Measurements from ENCODE around the gene LPA. TPM values are rescaled to one million over a fixed set of nuclear protein-coding genes. Genes with fewer than 3 reads are reported as not detected.

The LPA gene
- total RNA-seq, 1 experiment from 2014 or later, result 0.13 TPM

GRCh38 chr6:160510199-160510598 is 153.9 kb downstream of the LPA start:
- Histone ChIP-seq H3K4me1 (ENCODE audit: insufficient read depth, low read length) (no peaks in the 10 kb centered on the region; the same call in 1 of the 2 replicates), H4K8ac (replicated peaks; ENCODE audit: insufficient read length, low read depth, low read length) (no peak overlapping the region), H3K9ac (ENCODE audit: extremely low read depth, insufficient read length, low read length) (no peak overlapping the region), H4K91ac (ENCODE audit: insufficient read length, low read depth, low read length) (no peak overlapping the region), H2BK15ac (ENCODE audit: low read depth, low read length) (no peak overlapping the region), H3K56ac (ENCODE audit: insufficient read length, low read depth, low read length) (no peak overlapping the region), H2BK120ac (ENCODE audit: low read depth, low read length, poor library complexity, severe bottlenecking) (no peak overlapping the region), H4K20me1 (ENCODE audit: control insufficient read depth, insufficient read depth, insufficient read length) (no peaks in the 10 kb centered on the region), H3T11ph (ENCODE audit: low read length) (no peak overlapping the region), H2AK5ac (ENCODE audit: insufficient read length, low read length) (no peak overlapping the region), H3K27ac (ENCODE audit: insufficient read length, low read depth, low read length) (no peak overlapping the region), H3K4ac (ENCODE audit: low read depth, low read length) (no peak overlapping the region), H3K23me2 (ENCODE audit: insufficient read length, low read depth, low read length, poor library complexity, severe bottlenecking) (no peaks in the 10 kb centered on the region), H2BK5ac (ENCODE audit: insufficient read length, low read length) (no peak overlapping the region), H2BK12ac (ENCODE audit: insufficient read length, low read depth, low read length) (no peak overlapping the region), H2BK20ac (ENCODE audit: low read depth, low read length, poor library complexity, severe bottlenecking) (no peak overlapping the region), H3K79me2 (ENCODE audit: insufficient read depth, low read length) (no peaks in the 10 kb centered on the region), H2AFZ (ENCODE audit: low read length) (no peak overlapping the region), H3K14ac (ENCODE audit: insufficient read depth, low read length) (no peak overlapping the region), H3K27me3 (ENCODE audit: insufficient read depth, low read length) (no peaks in the 10 kb centered on the region), H3K18ac (ENCODE audit: insufficient read length, low read depth, low read length) (no peak overlapping the region), H3K4me2 (ENCODE audit: insufficient read depth, insufficient read length, low read length) (no peak overlapping the region), H3K9me3 (ENCODE audit: control insufficient read depth, low read depth, low read length) (no peaks in the 10 kb centered on the region), H3K79me1 (ENCODE audit: insufficient read depth, low read depth, low read length, poor library complexity, severe bottlenecking) (no peaks in the 10 kb centered on the region), H3K23ac (ENCODE audit: insufficient read length, low read depth, low read length) (no peak overlapping the region), H4K5ac (ENCODE audit: insufficient read length, low read depth, low read length) (no peak overlapping the region)
- Mint-ChIP-seq H3K4me1 (peaks cover 7 to 22% of the 10 kb centered on the region in 2 experiments), H3K36me3 (ENCODE audit: insufficient read depth in 1 of 3, low read depth in 3 of 3) (peaks cover 0 to 8% (median 0%) of the 10 kb centered on the region in 3 experiments; a peak in 1 of 7 replicates), H3K9me3 (peaks cover 0 to 2% of the 10 kb centered on the region in 2 experiments; a peak in 4 of 5 replicates), H3K27ac (no peak overlapping the region), H3K4me3 (no peak overlapping the region), H3K27me3 (ENCODE audit: low read depth) (no peaks in the 10 kb centered on the region; the same call in 1 of the 2 replicates)
- TF ChIP-seq CTCF (conservative IDR thresholded peaks at IDR 0.05), result no peak
- WGBS (ENCODE audit: extremely low coverage, insufficient read length, low lambda C conversion rate), result no CpG with 5 or more reads among the region's 2 CpGs
- no peak for DNase-seq

Data from H9 (cell line).